Suprapubic skin (tissue), 4 donors: ENCODE results near the gene YOD1.

Source experiments
- CTCF ChIP-seq, 2 donors: fragments of 200-600 bp in 1 of 2; fragments of 450-650 bp in 1 of 2; sonication (generic) in 1 of 2; IDR thresholded peaks; one replicate each; pipeline ENCODE4 v1.5.1; 2016 to 2019; ENCODE audit warnings: antibody characterized with exemption in 2 of 2, mild to moderate bottlenecking in 1 of 2, moderate library complexity in 1 of 2
- POLR2A ChIP-seq, 2 donors: fragments of 450-650 bp; IDR thresholded peaks; one replicate each; pipeline ENCODE4 v1.6.1; 2017; ENCODE audit warnings: antibody characterized with exemption in 2 of 2, mild to moderate bottlenecking in 2 of 2, moderate library complexity in 2 of 2
- POLR2AphosphoS5 ChIP-seq, 3 donors: sonication (generic); formaldehyde crosslinking; IDR thresholded peaks; one replicate each; pipeline ENCODE4 v1.6.1; 2017; ENCODE audit warnings: antibody characterized with exemption in 3 of 3

- TF ChIP-seq POLR2A (IDR thresholded peaks at IDR 0.05): no peak
- no peak for TF ChIP-seq CTCF (IDR thresholded peaks at IDR 0.05)
- TF ChIP-seq POLR2AphosphoS5 (IDR thresholded peaks at IDR 0.05): no peak
Observed at GRCh38 chr1:207054491-207054890, 3.5 kb upstream of the YOD1 start.
